ENCODE data around the gene AMMECR1.

DNA sequence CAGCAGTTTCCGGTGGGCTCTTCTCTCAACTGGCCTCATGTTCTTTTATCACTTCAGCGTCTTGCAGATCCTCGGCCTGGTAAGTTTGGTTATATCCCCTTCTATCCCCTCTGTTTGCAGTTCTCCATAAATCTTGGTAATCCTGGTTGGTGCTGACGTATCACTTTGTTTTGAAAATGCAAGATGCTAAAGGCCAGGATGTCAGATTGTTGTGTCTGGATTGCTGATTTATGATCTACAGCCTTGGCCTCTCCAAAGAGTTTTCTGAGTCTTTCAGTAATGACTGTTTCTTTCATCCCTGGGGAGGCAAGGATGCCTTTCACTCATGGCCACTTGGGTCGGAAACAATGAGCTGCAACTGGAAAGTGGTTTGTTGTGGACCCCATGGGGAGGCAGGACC, 146.4 kb downstream of the AMMECR1 start:
- TF ChIP-seq, protein P1, sequence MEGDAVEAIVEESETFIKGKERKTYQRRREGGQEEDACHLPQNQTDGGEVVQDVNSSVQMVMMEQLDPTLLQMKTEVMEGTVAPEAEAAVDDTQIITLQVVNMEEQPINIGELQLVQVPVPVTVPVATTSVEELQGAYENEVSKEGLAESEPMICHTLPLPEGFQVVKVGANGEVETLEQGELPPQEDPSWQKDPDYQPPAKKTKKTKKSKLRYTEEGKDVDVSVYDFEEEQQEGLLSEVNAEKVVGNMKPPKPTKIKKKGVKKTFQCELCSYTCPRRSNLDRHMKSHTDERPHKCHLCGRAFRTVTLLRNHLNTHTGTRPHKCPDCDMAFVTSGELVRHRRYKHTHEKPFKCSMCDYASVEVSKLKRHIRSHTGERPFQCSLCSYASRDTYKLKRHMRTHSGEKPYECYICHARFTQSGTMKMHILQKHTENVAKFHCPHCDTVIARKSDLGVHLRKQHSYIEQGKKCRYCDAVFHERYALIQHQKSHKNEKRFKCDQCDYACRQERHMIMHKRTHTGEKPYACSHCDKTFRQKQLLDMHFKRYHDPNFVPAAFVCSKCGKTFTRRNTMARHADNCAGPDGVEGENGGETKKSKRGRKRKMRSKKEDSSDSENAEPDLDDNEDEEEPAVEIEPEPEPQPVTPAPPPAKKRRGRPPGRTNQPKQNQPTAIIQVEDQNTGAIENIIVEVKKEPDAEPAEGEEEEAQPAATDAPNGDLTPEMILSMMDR (conservative IDR thresholded peaks at IDR 0.05; ENCODE audit: low read depth in 2 of 2), result no peak
- TF ChIP-seq JUNB (IDR thresholded peaks at IDR 0.05; ENCODE audit: unreplicated experiment), result no peak
- no peak for TF ChIP-seq CREB1 (CRISPR knock-in tag; IDR thresholded peaks at IDR 0.05; ENCODE audit: low read depth)
- no peak for TF ChIP-seq EZH2phosphoT487 (IDR thresholded peaks at IDR 0.05; ENCODE audit: unreplicated experiment)
- TF ChIP-seq POLR2AphosphoS5 (IDR thresholded peaks at IDR 0.05; ENCODE audit: low read depth), result no peak
- TF ChIP-seq NANOG (IDR thresholded peaks at IDR 0.05; ENCODE audit: borderline replicate concordance), result no peak
- TF ChIP-seq STAT1 (IDR thresholded peaks at IDR 0.05; ENCODE audit: unreplicated experiment), result no peak
- no peak for TF ChIP-seq EZH2 (IDR thresholded peaks at IDR 0.05; ENCODE audit: low read depth, unreplicated experiment)

Measured in GM23338 (cell line).